NB4 (cell line): ENCODE data around the gene POTEF.
"Not testable (repeated sequence)": the region's sequence is repeated elsewhere in the genome, so short reads cannot be mapped to it uniquely, and the experiment has no call there.

ENCODE experiments used
- DNase-seq: peaks from one replicate; pipeline ENCODE4 v3.0.0; 2010; ENCODE audit warnings: low read depth
- H3K4me3 ChIP-seq: one replicate; pipeline ENCODE4 v1.5.1; 2011; ENCODE audit warnings: mild to moderate bottlenecking, low read depth, low read length, moderate library complexity
- MYC ChIP-seq: IDR thresholded peaks from 2 replicates; pipeline ENCODE4 v1.6.1; 2011; ENCODE audit warnings: low read depth, low read length
- POLR2A ChIP-seq: IDR thresholded peaks from 2 replicates; pipeline ENCODE4 v1.6.1; 2011; ENCODE audit warnings: mild to moderate bottlenecking; ENCODE audit not compliant: insufficient read length; ENCODE audit errors: extremely low read depth
- TF ChIP-seq, protein P1 (sequence below): IDR thresholded peaks from one replicate; pipeline ENCODE4 v1.5.1; 2012; ENCODE audit warnings: low read depth, low read length
- TF ChIP-seq, protein P2 (sequence below): IDR thresholded peaks from 2 replicates; pipeline ENCODE4 v1.6.1; 2011; ENCODE audit warnings: low read depth, low read length

Gene POTEF

DNA sequence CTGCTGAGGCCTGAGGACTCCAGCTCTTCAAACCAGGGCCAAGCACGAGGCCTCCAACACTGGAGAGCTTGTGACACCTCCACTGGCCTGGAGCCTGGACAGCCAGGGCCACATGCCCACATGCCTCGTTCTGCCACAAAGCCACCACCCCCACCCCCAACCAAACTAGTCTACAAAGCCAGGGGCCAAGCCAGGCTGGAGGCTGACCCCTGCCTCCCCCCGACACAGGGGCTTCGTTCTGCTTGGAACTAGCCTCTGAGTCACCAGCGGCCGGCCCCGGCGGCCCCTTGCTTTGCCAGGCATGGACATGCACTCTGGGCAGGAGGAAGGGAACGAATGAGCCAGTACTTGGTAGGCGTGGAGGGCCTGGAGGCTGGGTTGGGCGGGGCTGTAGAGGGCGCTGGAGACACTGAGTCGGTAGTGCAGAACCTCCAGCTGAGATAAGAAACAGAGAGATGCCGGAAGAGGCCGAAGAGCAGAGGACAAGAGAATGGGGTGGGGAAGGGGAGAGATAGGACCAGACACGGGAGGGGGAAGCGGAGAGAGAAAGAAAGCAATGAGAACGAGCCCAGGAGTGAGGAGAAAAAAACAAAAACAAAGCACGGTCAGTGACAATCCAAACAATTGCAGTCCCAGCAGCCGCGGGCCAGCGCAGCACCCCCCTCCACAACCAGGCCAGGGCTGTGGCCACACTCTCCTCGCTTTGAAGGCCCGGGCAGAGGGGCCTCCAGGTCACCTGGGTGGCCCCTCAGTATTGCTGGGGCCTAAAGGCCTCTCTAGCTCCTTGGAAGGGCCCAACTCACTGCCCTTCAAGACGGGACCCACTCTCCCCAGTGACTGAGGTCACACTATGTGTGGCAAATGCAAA lies 32.0 kb upstream of the POTEF start:
- not testable (repeated sequence) for H3K4me3 ChIP-seq, DNase-seq
- TF ChIP-seq, protein P1, sequence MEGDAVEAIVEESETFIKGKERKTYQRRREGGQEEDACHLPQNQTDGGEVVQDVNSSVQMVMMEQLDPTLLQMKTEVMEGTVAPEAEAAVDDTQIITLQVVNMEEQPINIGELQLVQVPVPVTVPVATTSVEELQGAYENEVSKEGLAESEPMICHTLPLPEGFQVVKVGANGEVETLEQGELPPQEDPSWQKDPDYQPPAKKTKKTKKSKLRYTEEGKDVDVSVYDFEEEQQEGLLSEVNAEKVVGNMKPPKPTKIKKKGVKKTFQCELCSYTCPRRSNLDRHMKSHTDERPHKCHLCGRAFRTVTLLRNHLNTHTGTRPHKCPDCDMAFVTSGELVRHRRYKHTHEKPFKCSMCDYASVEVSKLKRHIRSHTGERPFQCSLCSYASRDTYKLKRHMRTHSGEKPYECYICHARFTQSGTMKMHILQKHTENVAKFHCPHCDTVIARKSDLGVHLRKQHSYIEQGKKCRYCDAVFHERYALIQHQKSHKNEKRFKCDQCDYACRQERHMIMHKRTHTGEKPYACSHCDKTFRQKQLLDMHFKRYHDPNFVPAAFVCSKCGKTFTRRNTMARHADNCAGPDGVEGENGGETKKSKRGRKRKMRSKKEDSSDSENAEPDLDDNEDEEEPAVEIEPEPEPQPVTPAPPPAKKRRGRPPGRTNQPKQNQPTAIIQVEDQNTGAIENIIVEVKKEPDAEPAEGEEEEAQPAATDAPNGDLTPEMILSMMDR, result peak; percentile 2

DNA sequence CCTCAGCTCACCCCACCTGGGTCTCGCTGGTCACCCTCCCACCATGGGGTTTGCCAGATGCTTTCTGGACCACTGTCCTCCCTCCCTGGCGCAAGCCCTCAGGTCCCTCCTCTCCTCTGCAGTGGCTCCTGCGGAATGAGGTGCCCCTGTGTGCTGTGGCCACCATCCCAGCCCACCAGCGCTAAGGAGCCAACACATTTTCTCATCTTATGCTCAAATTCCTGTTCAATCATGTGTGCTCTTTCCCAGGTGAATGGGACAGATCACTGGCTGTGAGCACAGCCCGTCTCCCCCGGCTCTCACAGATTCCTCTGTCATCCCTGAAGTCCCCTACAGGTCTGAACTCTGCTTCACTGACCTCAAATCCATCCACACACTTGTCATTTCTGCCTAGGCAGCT lies 31.1 kb upstream of the POTEF start:
- no peak overlapping the region for H3K4me3 ChIP-seq
- DNase-seq, result no peak
- TF ChIP-seq POLR2A (no peak), MYC (no peak)
- TF ChIP-seq, protein P1, result no peak
- TF ChIP-seq, protein P2, sequence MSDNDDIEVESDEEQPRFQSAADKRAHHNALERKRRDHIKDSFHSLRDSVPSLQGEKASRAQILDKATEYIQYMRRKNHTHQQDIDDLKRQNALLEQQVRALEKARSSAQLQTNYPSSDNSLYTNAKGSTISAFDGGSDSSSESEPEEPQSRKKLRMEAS, result no peak

DNA sequence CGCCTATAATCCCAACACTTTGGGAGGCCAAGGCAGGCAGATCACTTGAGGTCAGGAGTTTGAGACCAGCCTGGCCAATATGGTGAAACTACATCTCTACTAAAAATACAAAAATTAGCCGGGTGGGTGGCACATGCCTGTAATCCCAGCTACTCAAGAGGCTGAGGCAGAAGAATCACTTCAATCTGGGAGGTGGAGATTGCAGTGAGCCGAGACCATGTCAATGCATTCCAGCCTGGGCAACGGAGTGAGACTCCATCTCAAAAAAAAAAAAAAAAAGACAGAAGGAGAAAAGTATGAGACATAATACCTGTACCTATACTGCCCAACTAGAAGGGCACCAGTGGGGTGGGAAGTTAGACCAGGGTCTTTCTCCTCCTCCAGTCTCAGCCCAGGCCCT lies 30.4 kb upstream of the POTEF start:
- not testable (repeated sequence) for DNase-seq, H3K4me3 ChIP-seq

DNA sequence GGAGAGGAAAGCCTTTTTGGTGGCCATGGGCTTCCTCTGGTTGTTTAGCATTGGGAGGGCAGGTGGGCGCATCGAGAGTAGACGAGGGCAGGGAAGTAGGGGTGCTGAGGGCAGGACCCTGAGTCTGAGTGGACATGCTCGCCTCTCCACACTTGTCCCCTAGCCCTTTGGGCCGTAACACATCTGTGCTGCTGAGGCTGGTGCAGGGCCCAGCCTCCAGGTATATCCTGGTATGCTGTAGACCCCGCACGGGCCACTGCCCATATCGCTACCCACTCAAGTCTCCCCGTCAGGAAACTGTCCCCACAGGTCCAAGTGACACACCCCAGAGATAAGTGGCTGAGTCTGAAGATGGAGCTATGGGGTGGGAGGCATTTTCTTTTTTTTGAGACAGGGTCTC lies 29.6 kb upstream of the POTEF start:
- TF ChIP-seq, protein P1, result no peak
- no peak for TF ChIP-seq MYC
- TF ChIP-seq, protein P2, result no peak
- TF ChIP-seq POLR2A, result no peak
- no peak overlapping the region for H3K4me3 ChIP-seq
- DNase-seq, result no peak

DNA sequence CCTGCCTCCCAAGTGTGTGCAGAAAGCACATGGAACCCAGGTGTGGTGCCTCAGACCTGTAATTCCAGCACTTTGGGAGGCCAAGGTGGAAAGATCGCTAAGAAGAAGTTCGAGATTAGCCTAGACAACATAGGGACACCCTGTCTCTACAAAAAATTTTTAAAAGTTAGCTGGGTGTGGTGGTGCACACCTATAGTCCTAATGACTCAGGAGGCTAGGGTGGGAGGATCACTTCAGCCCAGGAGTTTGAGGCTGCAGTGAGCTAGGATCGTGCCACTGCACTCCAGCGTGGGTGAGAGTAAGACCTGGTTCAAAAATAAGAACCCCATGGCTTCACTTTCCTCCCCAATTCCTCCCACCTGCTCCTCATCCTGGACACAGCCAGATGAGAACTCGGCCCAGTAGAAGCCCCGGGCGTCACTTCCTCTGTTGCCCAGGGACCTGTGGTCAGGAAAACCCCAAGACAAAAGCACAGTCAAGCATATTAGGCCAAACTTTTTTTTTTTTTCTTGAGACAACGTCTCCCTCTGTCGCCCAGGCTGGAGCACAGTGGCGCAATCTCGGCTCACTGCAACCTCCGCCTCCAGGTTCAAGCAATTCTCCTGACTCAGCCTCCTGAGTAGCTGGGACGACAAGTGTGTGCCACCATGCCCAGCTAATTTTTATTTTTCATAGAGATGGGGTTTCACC lies 28.9 kb upstream of the POTEF start:
- DNase-seq, result peak; percentile 86
- not testable (repeated sequence) for H3K4me3 ChIP-seq

DNA sequence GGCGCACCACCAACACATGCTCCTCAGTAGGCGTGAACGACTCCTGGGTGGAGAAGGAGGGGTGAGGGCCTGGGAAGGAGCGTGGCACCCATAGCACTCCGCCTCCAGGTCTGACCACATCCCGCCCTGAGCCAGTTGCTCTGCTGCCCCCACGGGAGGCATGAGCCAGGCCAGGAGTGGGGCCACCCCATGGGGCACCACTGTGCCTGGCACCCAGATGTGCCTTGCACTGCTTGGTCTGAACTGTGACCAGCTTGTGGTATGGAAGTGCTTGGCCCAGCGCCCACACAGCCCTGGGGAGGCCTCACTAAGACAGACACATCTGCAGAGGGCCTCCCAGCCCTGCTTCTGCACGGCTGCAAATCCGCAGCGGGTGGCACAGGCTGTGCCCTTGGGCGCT lies 28.3 kb upstream of the POTEF start:
- peak; percentile 61 for DNase-seq
- H3K4me3 ChIP-seq, result not testable (repeated sequence)

DNA sequence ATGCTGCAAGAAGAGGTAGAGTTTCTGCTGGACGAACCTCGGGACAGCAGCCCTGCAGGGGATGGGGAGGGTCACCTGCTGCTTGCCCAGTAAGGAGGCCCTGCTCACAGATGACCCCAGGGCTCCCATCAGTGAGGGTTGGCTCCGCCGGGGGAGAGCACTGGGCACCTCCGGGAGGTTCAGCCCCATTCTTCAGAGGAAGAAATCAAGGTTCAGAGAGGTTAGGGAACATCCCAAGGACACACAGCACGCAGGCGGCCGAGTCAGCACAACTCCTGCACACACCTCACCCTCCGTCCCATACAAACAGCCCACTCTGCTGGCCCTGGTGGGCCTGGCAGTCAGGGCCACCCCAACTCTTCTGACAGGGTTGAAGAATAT lies 27.6 kb upstream of the POTEF start:
- no peak for DNase-seq
- TF ChIP-seq, protein P1, result no peak
- TF ChIP-seq POLR2A (no peak), MYC (no peak)
- TF ChIP-seq, protein P2, result no peak
- H3K4me3 ChIP-seq, result no peak overlapping the region
